Smooth muscle cell of the brain vasculature (primary cell): ENCODE measurements around the gene HIKESHI.
"Not testable (repeated sequence)": the region's sequence is repeated elsewhere in the genome, so short reads cannot be mapped to it uniquely, and the experiment has no call there.

ENCODE experiments used
- DNase-seq: peaks from one replicate; pipeline ENCODE4 v3.0.0-alpha.2; 2012; ENCODE audit warnings: low read depth, low spot score

Gene HIKESHI

GRCh38 chr11:86292912-86293616 lies 9.0 kb upstream of the HIKESHI start:
- no peak for DNase-seq

- DNase-seq, result no peak
These were observed 8.0 kb upstream of the HIKESHI start for GRCh38 chr11:86294026-86294425.

- DNase-seq, result no peak
These were observed 323 bp upstream of the HIKESHI start for GRCh38 chr11:86301742-86302091.

GRCh38 chr11:86303257-86303656 lies 1.2 kb downstream of the HIKESHI start:
- no peak for DNase-seq

- DNase-seq, result not testable (repeated sequence)
These were observed 6.7 kb downstream of the HIKESHI start for GRCh38 chr11:86308710-86309109.

DNA sequence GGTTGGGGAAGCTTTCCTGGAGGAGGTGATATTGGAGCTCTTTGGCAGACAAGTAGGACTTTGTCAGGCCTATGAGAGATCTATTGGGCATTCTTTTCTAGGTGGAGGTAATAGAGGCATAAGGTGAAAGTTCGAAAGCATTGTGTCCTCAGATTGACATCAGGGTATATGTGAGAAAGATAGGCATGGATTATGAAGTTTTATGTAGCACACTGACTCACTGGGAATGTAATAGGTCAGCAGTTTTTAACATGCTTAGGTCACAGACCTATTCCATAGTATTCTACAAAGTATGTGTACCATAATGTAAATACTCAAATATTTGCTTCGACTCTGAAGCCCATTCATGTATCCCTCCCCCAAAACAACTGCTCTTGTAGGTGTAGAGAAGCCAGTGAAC lies 11.8 kb downstream of the HIKESHI start:
- DNase-seq, result no peak

DNA sequence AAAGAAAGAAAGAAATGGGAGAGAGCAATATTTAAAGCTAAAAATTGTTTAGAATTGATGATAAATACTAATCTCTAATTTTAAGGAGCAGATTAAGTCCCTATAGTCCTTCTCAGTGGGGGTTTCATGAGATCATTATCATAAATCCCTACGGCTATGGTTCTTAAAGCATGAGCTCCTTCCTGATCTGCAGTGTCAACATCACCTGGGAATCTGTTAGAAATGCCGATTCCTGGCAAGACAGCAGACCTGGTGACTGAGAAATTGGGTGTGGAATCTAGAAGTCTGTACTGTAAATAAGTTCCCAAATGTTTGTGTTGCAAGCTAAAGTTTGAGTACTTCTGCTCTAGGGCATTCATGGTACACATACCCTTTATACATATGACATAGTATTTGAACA lies 12.6 kb downstream of the HIKESHI start:
- DNase-seq, result no peak

DNA sequence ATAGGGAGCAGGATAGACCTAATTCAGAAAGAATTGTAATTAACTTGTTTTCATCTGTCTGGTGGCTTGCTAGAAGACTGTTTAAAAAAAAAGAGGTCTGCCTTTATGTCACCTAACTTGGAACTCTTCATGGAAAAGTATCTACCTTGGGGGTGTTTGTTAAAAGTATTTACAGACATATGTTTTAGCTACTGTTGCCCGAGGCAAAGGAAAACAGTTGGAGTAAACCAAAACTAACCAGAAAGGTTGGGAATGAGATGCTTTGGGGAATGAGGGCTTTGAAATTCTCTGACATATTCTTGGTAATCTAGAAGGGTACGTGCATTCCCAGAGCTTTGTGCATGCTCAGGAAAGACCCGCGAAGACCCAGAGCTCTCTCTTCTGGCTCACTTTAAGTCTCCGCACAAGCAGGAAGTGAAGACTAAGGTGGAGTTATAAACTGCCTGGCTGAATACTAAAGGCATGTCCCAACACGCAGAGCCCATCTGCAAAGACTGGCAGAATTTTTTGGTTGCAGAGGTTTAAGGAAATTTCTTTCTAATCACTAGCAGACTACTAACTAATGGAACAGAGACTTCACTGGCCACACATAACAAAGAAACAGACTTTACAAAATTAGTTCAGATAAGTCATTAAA lies 33.2 kb downstream of the HIKESHI start:
- DNase-seq, result no peak

DNA sequence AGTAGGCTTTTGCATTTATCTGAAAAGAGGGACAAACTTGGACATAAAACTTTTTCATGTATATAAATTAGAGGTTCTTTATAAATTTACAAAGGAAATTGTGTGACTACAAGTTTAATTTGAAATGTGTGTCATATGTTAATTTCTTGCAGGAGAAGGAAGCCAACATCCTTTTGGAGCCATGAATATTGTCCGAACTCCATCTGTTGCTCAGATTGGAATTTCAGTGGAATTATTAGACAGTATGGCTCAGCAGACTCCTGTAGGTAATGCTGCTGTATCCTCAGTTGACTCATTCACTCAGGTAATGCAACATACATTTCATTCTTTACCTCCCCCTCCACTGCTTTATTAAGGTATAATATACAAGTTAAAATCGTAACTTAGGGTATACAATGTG lies 35.2 kb downstream of the HIKESHI start:
- no peak for DNase-seq

- DNase-seq, result no peak
These were observed 39.3 kb downstream of the HIKESHI start for GRCh38 chr11:86341382-86341781.

GRCh38 chr11:86346513-86346912 lies 44.5 kb downstream of the HIKESHI start:
- no peak for DNase-seq

- no peak for DNase-seq
These were observed 53.2 kb downstream of the HIKESHI start for GRCh38 chr11:86355256-86355655.

GRCh38 chr11:86357412-86357811 lies 55.4 kb downstream of the HIKESHI start:
- DNase-seq, result not testable (repeated sequence)

DNA sequence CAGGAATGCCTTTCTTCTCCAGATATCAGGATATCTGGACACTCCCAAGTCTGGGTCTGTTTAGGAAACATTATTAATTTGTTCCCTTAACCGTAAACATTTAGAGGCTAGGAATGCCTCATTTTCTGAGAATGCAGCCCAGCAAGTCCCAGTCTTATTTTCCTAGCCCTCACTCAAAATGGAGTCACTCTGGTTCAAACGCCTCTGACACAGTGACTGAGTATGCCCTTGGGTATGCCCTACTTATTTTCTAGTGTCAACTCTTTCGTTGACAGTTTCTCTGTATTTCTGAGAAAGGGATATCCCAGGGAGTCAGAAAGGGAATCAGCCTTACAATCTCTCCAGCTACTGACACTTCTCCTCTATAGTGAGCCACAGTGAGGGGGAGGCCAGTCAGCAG lies 56.7 kb downstream of the HIKESHI start:
- no peak for DNase-seq

DNA sequence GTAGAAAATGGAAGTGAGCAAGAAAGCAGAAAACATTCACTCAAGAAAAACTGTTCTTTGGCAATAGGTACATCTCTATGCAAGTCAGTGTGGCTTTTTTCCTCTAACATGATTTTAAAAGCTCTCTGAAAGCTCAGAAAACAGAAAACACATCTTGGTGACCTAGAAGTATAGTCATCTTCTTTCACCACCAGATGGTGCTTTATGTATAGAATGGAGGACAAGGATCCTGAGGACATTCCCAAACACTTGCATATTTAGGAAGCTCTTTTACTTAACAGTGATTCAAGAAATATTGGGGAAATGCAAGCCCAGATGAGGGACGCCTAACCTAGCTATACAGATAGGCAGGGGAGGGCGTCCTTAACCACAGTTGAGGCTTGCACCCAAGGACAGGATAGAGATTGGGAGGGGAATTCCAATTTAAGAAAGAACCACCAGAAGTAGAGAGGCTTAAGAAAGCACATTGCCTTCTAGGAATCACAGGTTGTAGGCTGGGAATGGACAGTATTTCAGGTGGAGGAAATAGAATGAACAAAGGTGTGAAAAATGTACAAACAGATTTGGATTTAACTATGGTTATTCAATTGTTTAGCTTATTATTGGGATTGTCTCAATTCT lies 58.8 kb downstream of the HIKESHI start:
- DNase-seq, result peak; percentile 36

DNA sequence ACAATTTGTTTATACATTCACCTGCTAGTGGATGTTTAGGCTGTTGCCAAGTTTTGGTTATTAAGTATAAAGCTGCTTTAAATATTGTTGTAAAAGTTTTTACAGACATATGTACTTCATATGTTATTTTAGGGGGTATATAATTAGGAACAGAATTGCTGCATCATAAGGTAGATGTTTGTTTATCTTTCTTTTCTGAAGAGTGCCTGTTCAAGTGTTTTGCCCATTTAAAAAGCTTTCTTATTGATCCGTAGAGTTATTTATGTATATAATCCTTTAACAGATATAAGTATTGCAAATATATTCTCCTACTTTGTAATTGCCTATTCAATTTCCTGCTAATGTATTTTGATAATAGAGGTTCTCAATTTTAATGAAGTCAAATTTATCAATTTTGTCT lies 61.4 kb downstream of the HIKESHI start:
- no peak for DNase-seq

GRCh38 chr11:86365546-86365945 lies 63.5 kb downstream of the HIKESHI start:
- no peak for DNase-seq

DNA sequence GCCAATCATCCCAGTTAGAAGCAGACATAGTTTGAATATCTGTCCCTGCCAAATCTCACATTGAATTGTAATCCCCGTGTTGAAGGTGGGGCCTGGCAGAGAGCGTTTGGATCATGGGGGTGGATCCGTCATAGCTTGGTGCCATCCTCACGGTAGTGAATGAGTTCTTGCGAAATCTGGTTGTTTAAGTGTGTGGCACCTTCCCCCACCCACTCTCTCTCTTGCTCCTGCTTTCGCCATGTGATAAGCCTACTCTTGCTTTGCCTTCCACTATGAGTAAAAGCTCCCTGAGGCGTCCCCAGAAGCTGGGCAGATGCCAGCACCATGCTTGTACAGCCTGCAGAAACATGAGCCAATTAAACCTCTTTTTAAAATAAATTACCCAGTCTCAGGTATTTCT lies 67.6 kb downstream of the HIKESHI start:
- no peak for DNase-seq

DNA sequence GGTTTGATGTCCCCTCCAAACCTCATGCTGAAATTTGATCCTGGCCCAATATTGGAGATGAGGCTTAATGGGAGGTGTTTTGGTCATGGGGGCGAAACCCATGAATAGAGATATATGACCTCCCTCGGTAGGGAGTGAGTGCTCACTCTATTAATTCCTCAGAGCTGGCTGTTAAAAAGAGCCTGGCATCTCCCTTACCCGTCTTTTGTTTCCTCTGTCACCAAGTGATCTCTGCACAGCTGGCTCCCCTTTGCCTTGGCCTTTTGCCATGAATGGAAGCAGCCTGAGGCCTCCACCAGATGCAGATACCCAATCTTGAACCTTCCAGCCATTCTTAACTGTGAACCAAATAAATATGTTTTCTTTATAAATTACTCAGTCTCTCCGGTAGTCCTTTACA lies 68.1 kb downstream of the HIKESHI start:
- no peak for DNase-seq

DNA sequence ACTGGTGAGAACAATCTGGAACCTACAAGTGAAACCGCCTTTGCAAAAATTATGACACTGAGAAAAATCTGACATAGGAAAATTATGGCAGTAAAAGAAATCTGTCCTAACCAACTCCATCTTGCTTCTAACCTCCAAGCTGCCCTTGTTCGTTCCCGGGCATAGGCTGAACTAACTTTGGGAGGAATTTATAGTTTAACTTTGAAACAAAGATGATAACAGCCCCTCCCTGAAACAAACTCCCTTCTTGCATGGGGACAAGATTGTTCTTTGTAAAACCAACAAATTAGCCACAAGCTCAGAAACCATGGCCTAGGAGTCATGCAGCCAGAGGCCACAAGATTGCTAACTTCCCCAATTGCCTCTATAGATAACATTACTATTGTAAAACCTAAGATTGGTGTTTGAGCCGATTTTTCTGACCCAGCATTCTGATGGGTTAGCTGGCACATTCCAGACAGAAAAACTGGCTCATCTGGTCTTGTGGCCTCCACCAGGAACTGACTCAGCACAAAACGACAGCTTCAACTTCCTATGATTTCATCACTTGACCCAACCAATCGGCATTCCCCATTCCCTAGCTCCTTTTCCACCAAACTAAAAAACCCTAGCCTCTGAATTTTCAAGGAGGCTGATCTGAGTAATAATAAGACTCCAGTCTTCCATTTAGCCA lies 69.0 kb downstream of the HIKESHI start:
- no peak for DNase-seq

- DNase-seq, result no peak
These were observed 70.0 kb downstream of the HIKESHI start for GRCh38 chr11:86372041-86372440.

GRCh38 chr11:86372586-86372985 lies 70.5 kb downstream of the HIKESHI start:
- DNase-seq, result no peak

DNA sequence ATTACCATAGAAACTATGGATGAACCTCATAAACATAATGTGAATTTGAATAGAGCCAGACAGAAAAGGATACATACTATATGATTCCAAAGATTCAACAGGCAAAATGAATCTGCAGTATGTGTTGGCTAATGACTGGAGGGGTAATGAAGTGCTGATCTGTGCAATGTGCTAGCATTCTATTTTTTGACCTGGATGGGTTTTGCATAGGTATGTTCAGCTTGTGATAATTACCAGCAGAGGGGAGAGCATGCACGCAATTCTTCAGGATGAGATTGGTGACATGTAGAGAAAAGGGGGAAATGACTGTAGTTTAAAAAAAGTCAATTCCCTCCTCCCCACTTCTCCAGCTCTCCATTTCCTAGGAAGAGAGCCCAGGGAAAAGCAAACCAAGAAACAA lies 72.0 kb downstream of the HIKESHI start:
- DNase-seq, result no peak
